ENCODE results near the gene NOC4L.

DNA sequence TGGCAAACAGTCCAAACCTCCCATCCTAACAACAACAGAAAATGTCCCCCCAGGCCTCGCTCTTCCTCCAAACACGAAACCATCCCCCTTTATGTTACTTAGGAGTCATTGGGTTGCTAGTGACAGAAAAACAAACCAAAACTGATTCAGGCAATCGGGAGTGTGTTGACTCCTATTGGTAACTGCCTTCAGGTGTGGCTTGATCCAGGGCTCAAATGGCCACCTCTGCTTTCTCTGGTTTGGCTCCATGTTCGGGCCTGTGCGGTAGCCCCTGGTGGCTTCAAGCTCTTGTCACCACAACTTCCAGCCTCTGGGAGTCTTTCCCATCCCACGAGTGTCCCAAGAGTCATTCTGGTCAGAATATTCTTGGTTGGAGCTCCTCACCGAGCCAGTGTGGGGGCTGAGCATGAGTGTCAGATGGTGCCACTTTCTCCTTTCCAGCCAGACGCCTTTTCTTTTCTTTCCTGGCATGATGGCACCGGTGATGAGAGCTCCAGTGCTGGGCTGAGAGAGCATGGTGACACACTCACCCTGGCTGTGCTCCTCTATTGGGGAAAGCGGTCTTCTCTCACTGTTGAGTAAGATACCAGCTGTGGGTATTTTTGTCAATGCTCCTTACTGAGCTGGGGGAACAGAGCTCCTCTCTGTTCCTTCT is 38.6 kb downstream of the NOC4L start:
- TF ChIP-seq, protein P1, sequence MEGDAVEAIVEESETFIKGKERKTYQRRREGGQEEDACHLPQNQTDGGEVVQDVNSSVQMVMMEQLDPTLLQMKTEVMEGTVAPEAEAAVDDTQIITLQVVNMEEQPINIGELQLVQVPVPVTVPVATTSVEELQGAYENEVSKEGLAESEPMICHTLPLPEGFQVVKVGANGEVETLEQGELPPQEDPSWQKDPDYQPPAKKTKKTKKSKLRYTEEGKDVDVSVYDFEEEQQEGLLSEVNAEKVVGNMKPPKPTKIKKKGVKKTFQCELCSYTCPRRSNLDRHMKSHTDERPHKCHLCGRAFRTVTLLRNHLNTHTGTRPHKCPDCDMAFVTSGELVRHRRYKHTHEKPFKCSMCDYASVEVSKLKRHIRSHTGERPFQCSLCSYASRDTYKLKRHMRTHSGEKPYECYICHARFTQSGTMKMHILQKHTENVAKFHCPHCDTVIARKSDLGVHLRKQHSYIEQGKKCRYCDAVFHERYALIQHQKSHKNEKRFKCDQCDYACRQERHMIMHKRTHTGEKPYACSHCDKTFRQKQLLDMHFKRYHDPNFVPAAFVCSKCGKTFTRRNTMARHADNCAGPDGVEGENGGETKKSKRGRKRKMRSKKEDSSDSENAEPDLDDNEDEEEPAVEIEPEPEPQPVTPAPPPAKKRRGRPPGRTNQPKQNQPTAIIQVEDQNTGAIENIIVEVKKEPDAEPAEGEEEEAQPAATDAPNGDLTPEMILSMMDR (optimal IDR thresholded peaks at IDR 0.05 in 1 of 3, IDR thresholded peaks at IDR 0.05 in 1 of 3, conservative IDR thresholded peaks at IDR 0.05 in 1 of 3; ENCODE audit: extremely low read depth in 1 of 3, insufficient read depth in 2 of 3, low read length in 3 of 3) = no peak
- TF ChIP-seq EZH2 (IDR thresholded peaks at IDR 0.05; ENCODE audit: low read length) = no peak

All from keratinocyte (primary cell).